Upper lobe of left lung (tissue), 4 donors: ENCODE data around the gene EIF4G3.

Experiments used
- CTCF ChIP-seq, 6 experiments: fragments of 450-650 bp in 4 of 6; fragments of 200-600 bp in 2 of 6; sonication (generic) in 2 of 6; IDR thresholded peaks; one replicate each; pipeline ENCODE4 v1.5.1; 2016 to 2019; ENCODE audit warnings: antibody characterized with exemption in 6 of 6
- EP300 ChIP-seq, 4 donors: sonication (generic); formaldehyde crosslinking; IDR thresholded peaks; one replicate each; pipeline ENCODE4 v1.5.1; 2017; ENCODE audit warnings: antibody characterized with exemption in 4 of 4, control low read depth in 2 of 4
- POLR2A ChIP-seq, 4 donors: fragments of 450-650 bp; IDR thresholded peaks; one replicate each; pipeline ENCODE4 v1.5.1; 2016 to 2017; ENCODE audit warnings: antibody characterized with exemption in 4 of 4, mild to moderate bottlenecking in 2 of 4

GRCh38 chr1:21139601-21140000 lies 37.1 kb downstream of the EIF4G3 start:
- TF ChIP-seq CTCF (IDR thresholded peaks at IDR 0.05) (no peak), POLR2A (IDR thresholded peaks at IDR 0.05) (no peak), EP300 (IDR thresholded peaks at IDR 0.05) (no peak)
